Thoracic aorta (tissue), 2 donors: Measurements from ENCODE around the gene KBTBD4. TPM values are rescaled to one million over a fixed set of nuclear protein-coding genes. Genes with fewer than 3 reads are reported as not detected.
"Not testable (repeated sequence)": the region's sequence is repeated elsewhere in the genome, so short reads cannot be mapped to it uniquely, and the experiment has no call there.

ENCODE experiments used
- ATAC-seq: fragments of 150-250 bp; one replicate; pipeline ENCODE4 v1.8.0; 2017; ENCODE audit warnings: low read depth; ENCODE audit not compliant: insufficient number of reproducible peaks, low FRiP score
- DNase-seq: peaks from one replicate; pipeline ENCODE4 v3.0.0-alpha.2; 2020; ENCODE audit warnings: low spot score
- H3K27ac ChIP-seq, 2 donors: fragments of 200-600 bp; sonication (generic); 1 replicate in 1 of 2; 2 replicates in 1 of 2; pipeline ENCODE4 v1.5.1; 2016; ENCODE audit warnings: mild to moderate bottlenecking in 2 of 2, moderate library complexity in 2 of 2
- H3K27me3 ChIP-seq: fragments of 200-600 bp; sonication (generic); replicated peaks from 2 replicates; pipeline ENCODE4 v1.6.0; 2016; ENCODE audit warnings: mild to moderate bottlenecking; ENCODE audit not compliant: insufficient read depth
- H3K36me3 ChIP-seq: fragments of 200-600 bp; sonication (generic); one replicate; pipeline ENCODE4 v1.5.1; 2016
- H3K4me1 ChIP-seq, 2 donors: fragments of 200-600 bp; sonication (generic); 1 replicate in 1 of 2; 2 replicates in 1 of 2; pipeline versions ENCODE4 v1.5.1 to v1.6.0; 2016; ENCODE audit warnings: low read depth in 2 of 2, mild to moderate bottlenecking in 1 of 2; ENCODE audit not compliant: control insufficient read depth in 1 of 2
- H3K4me3 ChIP-seq: fragments of 200-600 bp; sonication (generic); 2 replicates; pipeline ENCODE4 v1.5.1; 2016; ENCODE audit warnings: mild to moderate bottlenecking
- H3K9me3 ChIP-seq: fragments of 200-600 bp; sonication (generic); 2 replicates; pipeline ENCODE4 v1.5.1; 2016
- total RNA-seq, 2 donors: library from RNA; depleted of rRNA; stranded (reverse); fragments of >200 nt; gene quantifications; one replicate each; pipeline versions ENCODE4 v1.1.0 to v1.2.3, GENCODE V29; 2016
- TF ChIP-seq, protein P1 (sequence below): fragments of 200-600 bp; sonication (generic); IDR thresholded peaks from one replicate; pipeline ENCODE4 v1.5.1; 2019; ENCODE audit warnings: antibody characterized with exemption

KBTBD4 gene
- total RNA-seq, 2 donors from 2014 or later, result 14.9 to 19.1 TPM

DNA sequence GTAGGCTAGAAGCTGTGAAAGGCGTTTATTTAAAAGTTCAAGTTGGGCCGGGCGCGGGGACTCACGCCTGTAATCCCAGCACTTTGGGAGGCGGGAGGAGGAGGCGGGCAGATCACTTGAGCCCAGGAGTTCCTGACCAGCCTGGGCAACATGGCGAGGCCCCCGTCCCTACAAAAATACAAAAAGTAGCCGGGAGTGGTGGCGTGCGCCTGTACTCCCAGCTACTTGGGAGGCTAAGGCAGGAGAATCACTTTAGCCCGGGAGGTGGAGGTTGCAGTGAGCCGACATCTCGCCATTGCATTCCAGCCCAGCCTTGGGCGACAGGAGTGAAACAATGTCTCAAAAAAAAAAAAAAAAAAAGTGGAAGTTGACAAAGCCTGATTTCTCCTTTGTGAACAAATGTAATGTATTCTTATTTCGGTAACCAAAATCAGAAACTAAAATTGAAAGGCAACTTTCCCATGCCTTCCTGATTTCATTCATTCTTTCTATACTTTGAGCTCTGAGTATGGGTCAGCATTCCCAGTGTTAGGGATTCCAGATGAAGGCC lies 12.5 kb downstream of the KBTBD4 start:
- DNase-seq (no peak), ATAC-seq (no peak)
- Histone ChIP-seq H3K9me3 (no peaks in the 10 kb centered on the region), H3K27me3 (no peaks in the 10 kb centered on the region), H3K36me3 (no peaks in the 10 kb centered on the region), H3K27ac (peak overlapping the region; percentile 39 to 67), H3K4me3 (peak overlapping the region; percentile 98), H3K4me1 (peaks cover 3 to 25% of the 10 kb centered on the region in 2 donors)
- TF ChIP-seq, protein P1, sequence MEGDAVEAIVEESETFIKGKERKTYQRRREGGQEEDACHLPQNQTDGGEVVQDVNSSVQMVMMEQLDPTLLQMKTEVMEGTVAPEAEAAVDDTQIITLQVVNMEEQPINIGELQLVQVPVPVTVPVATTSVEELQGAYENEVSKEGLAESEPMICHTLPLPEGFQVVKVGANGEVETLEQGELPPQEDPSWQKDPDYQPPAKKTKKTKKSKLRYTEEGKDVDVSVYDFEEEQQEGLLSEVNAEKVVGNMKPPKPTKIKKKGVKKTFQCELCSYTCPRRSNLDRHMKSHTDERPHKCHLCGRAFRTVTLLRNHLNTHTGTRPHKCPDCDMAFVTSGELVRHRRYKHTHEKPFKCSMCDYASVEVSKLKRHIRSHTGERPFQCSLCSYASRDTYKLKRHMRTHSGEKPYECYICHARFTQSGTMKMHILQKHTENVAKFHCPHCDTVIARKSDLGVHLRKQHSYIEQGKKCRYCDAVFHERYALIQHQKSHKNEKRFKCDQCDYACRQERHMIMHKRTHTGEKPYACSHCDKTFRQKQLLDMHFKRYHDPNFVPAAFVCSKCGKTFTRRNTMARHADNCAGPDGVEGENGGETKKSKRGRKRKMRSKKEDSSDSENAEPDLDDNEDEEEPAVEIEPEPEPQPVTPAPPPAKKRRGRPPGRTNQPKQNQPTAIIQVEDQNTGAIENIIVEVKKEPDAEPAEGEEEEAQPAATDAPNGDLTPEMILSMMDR, result no peak

DNA sequence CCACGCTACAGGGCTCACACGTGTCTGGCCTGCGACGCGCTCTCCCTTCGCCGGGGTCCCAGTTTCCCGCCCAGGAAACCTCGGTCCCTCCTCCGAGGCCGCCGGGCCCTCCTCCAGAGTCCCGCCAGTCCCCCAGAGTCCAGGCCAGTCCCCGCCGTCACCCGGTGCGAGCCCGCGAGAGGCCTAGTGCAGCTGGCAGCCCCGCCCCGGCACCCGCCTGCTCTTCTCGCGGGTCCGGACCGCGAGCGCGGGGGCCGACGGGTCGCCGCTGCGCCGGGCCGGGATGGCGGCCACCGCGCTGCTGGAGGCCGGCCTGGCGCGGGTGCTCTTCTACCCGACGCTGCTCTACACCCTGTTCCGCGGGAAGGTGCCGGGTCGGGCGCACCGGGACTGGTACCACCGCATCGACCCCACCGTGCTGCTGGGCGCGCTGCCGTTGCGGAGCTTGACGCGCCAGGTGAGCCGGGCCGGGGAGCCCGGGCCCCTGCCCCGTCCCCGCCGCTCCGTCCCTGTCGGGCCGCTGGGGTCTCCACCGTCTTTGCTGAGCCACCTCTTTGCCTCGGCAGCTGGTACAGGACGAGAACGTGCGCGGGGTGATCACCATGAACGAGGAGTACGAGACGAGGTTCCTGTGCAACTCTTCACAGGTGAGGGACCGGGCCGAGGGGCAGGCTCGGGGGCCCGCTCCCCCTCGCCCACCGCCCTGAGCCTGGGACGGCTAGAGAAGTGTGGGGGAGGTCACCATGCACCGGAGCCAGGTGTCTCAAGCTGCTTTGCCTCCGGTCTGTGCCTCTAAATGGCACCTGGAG lies 13.2 kb downstream of the KBTBD4 start, which contains the start of gene PTPMT1:
Gene PTPMT1, plus strand, starts transcription at position 260 of the 809 bp plus-strand sequence. Its CDS starts 24 bp downstream, at position 284.
- no peaks in the 10 kb centered on the region for H3K9me3 ChIP-seq
- no peaks in the 10 kb centered on the region for H3K27me3 ChIP-seq
- DNase-seq (no peak), ATAC-seq (peak; percentile 70)
- TF ChIP-seq, protein P1, result no peak
- H3K36me3 ChIP-seq, result no peaks in the 10 kb centered on the region
- H3K4me3 ChIP-seq, result peak within 1 kb of the TSS; percentile 98
- peak within 1 kb of the TSS; percentile 39 to 67 for H3K27ac ChIP-seq
- H3K4me1 ChIP-seq, result peaks cover 3 to 25% of the 10 kb centered on the region in 2 donors

- Histone ChIP-seq H3K4me1 (peaks cover 3 to 25% of the 10 kb centered on the region in 2 donors), H3K9me3 (no peaks in the 10 kb centered on the region), H3K36me3 (no peaks in the 10 kb centered on the region), H3K27me3 (no peaks in the 10 kb centered on the region), H3K4me3 (peak overlapping the region; percentile 98), H3K27ac (peak overlapping the region; percentile 39 to 67)
- no peak for DNase-seq
- TF ChIP-seq, protein P1, result no peak
- no peak for ATAC-seq
These were observed 13.8 kb downstream of the KBTBD4 start for GRCh38 chr11:47564933-47565339.

- not testable (repeated sequence) for DNase-seq, ATAC-seq, H3K4me3 ChIP-seq
These were observed 14.4 kb downstream of the KBTBD4 start for GRCh38 chr11:47564366-47564765.

GRCh38 chr11:47562393-47562792 lies 16.4 kb downstream of the KBTBD4 start:
- not testable (repeated sequence) for H3K9me3 ChIP-seq, H3K27ac ChIP-seq, H3K4me3 ChIP-seq, H3K27me3 ChIP-seq, DNase-seq, H3K36me3 ChIP-seq, ATAC-seq
- H3K4me1 ChIP-seq, result peaks cover 3 to 25% of the 10 kb centered on the region in 2 donors

More at GRCh38 chr11:47564366-47564765, 14.4 kb downstream of the KBTBD4 start:
- peaks cover 3 to 25% of the 10 kb centered on the region in 2 donors for H3K4me1 ChIP-seq
- H3K27ac ChIP-seq, H3K27me3 ChIP-seq, H3K36me3 ChIP-seq, H3K9me3 ChIP-seq: not testable (repeated sequence)

DNA sequence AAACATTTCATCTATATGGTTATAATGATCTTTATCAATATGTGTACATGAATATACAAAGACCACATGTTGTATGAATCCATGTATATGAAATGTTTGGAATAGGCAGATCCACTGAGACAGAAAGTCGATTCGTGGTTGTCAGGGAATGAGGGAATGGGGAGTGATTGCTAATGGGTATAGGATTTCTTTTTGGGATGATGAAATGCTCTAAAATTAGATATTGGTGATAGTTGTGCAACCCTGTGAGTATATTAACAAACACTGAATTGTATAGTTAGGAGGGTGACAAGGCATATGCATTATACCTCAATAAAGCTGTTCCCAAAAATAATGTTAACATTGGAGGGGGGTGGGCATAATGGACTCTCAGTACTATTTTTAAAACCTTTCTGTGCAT lies 18.3 kb downstream of the KBTBD4 start:
- H3K27me3 ChIP-seq, result no peaks in the 10 kb centered on the region
- no peak for ATAC-seq
- H3K9me3 ChIP-seq, result no peaks in the 10 kb centered on the region
- no peaks in the 10 kb centered on the region for H3K36me3 ChIP-seq
- peaks cover 0 to 9% of the 10 kb centered on the region in 2 donors for H3K4me1 ChIP-seq
- no peak overlapping the region for H3K4me3 ChIP-seq
- TF ChIP-seq, protein P1, result no peak
- DNase-seq, result no peak
- no peak overlapping the region for H3K27ac ChIP-seq
